Fibroblast of mammary gland (primary cell): ENCODE data around the gene ATP11A.

Experiments used
- DNase-seq: peaks from one replicate; pipeline ENCODE4 v3.0.0-alpha.2; 2010; ENCODE audit warnings: low read depth
- H3K4me3 ChIP-seq: 2 replicates; pipeline ENCODE4 v1.5.1; 2011; ENCODE audit warnings: low read depth, mild to moderate bottlenecking, low read length, moderate library complexity; ENCODE audit not compliant: control insufficient read depth
- CTCF ChIP-seq: conservative IDR thresholded peaks from 2 replicates; pipeline ENCODE4 v1.5.1; 2011; ENCODE audit warnings: low read depth, low read length, inconsistent platforms; ENCODE audit not compliant: control insufficient read depth, insufficient read depth

The ATP11A gene

DNA sequence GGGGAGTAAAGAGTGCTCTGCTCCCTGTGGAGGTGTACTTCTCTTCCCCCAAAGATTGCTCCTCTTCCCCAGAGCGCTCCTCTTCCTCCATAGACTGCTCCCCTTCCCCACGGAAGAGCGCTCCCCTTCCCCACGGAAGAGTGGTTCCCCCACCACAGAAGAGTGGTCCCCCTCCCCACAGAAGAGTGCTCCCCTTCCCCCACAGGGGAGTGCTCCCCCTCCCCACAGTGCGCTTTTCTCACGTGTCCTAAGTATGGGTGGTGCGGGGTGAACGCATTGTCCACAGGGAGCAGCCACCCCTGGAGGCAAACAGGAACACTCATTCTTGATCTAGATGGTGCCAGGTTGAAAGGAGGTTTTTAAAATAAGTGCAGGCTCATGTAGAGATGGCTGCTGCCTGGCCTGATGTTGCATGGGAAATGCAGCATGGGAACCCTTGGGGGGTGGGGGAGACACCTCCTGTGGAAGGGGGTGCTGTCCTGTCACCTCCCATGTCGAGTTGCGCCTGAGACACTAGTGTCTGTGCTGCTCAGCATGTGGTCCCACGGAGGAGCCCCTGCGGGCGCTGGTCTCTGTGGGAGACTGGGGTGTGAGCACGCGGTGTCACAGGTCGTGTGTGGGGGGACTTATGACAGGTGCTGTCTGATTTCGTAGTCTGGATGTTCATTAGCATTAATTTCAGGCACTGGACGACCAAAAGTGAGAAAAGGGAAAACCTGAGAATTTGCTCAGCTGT is 52.2 kb downstream of the ATP11A start:
- H3K4me3 ChIP-seq: no peak overlapping the region
- DNase-seq: no peak
- TF ChIP-seq CTCF: no peak

DNA sequence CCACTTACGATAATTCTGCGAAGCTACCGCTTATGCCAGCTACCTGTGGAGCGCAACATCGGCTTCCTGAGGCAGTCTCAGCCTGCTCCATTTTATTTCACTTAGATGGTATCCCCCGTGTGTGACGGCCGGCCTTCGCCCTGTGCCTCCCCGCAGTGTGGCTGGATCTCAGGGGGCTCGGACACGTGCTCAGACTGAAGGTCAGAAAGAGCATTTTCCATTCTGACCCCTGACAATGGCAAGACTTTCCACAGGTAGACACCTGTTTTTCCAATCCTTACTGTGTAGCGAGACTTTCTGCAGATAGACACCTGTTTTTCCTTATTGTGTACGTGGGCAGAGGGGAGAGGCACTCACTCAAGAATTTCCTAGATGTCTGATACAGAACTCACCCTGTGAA is 52.7 kb downstream of the ATP11A start:
- H3K4me3 ChIP-seq: no peak overlapping the region
- no peak for TF ChIP-seq CTCF
- no peak for DNase-seq

DNA sequence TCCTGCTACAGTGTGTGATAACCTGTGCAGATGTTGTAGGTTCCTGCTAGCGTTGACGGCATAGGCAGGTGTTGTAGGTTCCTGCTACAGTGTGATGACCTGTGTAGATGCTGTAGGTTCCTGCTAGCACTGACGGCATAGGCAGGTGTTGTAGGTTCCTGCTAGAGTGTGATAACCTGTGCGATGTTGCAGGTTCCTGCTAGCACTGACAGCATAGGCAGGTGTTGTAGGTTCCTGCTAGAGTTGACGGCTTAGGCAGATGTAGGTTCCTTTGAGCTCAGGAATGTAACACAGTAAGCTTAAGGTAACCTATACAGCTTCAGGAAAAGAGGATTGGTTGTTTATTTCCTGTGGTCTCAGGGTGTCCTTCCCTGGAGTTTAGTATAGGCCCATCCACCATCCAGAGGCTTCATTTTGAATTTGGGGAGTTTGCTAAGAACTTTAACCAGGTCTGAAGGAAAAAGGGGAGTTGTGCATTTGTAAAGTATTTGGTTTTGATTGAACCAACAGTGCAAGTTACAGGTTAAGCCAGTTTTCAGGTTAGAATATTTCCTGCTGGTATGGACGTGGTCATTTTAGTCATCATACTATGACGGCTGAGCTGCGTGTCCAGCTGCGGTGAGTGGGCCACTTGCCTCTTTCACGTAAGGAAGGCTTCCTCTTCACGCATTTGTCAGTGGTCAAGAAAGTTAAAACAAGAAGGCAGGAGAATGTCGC is 53.8 kb downstream of the ATP11A start:
- DNase-seq: no peak
- no peak for TF ChIP-seq CTCF
- no peak overlapping the region for H3K4me3 ChIP-seq

DNA sequence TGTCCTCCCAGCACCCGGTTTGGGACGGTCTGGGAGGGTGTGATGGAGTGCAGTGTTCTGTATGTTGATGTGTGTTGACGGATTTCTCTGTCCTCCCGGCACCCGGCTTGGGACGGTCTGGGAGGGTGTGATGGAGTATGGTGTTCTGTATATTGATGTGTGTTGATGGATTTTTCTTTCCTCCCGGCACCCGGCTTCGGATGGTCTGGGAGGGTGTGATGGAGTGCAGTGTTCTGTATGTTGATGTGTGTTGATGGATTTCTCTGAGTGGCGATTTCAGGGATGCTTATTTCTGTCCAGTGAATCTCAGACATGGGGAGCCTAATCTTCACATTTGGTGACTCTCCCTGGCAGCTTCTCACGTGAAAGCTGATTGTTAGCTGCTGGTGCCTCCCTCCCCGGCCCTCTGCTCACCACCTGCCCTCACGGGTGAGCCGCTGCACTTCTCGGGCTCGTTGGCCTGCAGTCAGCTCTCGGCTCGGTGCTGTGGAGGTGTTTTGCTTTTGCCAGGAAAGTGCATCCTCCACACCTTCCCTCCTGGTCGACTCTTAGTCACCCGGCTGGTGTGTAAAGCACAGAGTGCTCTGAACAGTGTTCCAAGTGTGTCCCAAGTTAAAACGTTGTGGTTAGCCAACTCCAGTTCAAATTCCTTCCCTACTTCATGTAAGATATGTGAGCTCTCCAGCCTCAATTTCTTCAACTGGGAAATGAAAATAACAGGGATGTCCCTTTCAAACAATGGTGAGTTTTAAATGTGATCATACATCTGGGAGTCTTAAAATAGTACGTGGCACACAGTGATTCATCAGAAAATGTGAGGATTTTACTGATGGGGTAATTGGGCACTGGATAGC is 54.6 kb downstream of the ATP11A start:
- peak; percentile 57 for DNase-seq
- TF ChIP-seq CTCF: no peak
- H3K4me3 ChIP-seq: no peak overlapping the region

GRCh38 chr13:112746044-112746443 is 56.2 kb downstream of the ATP11A start:
- TF ChIP-seq CTCF: no peak
- no peak overlapping the region for H3K4me3 ChIP-seq
- DNase-seq: no peak

GRCh38 chr13:112747256-112747655 is 57.4 kb downstream of the ATP11A start:
- no peak for TF ChIP-seq CTCF
- DNase-seq: no peak
- H3K4me3 ChIP-seq: no peak overlapping the region
